Esophagus muscularis mucosa (tissue), 4 donors: ENCODE results near the gene MOXD1.

Experiments
- CTCF ChIP-seq, 3 experiments: fragments of 200-600 bp in 2 of 3; fragments of 450-650 bp in 1 of 3; sonication (generic) in 2 of 3; IDR thresholded peaks; one replicate each; pipeline ENCODE4 v1.5.1; 2017 to 2019; ENCODE audit warnings: antibody characterized with exemption in 3 of 3, mild to moderate bottlenecking in 2 of 3, moderate library complexity in 1 of 3
- EP300 ChIP-seq: sonication (generic); formaldehyde crosslinking; IDR thresholded peaks from one replicate; pipeline ENCODE4 v1.6.1; 2017; ENCODE audit warnings: antibody characterized with exemption
- POLR2A ChIP-seq: fragments of 450-650 bp; IDR thresholded peaks from one replicate; pipeline ENCODE4 v1.6.1; 2017; ENCODE audit warnings: antibody characterized with exemption, moderate library complexity, mild to moderate bottlenecking, low read depth
- POLR2AphosphoS5 ChIP-seq, 2 donors: sonication (generic); formaldehyde crosslinking; IDR thresholded peaks; one replicate each; pipeline ENCODE4 v1.6.1; 2017; ENCODE audit warnings: antibody characterized with exemption in 2 of 2

GRCh38 chr6:132310921-132311320 is 90.4 kb downstream of the MOXD1 start:
- TF ChIP-seq POLR2AphosphoS5 (IDR thresholded peaks at IDR 0.05), result no peak
- TF ChIP-seq CTCF (IDR thresholded peaks at IDR 0.05), result no peak
- TF ChIP-seq POLR2A, result no peak
- no peak for TF ChIP-seq EP300
